ENCODE results near the gene SMPD3.

Gene SMPD3

DNA sequence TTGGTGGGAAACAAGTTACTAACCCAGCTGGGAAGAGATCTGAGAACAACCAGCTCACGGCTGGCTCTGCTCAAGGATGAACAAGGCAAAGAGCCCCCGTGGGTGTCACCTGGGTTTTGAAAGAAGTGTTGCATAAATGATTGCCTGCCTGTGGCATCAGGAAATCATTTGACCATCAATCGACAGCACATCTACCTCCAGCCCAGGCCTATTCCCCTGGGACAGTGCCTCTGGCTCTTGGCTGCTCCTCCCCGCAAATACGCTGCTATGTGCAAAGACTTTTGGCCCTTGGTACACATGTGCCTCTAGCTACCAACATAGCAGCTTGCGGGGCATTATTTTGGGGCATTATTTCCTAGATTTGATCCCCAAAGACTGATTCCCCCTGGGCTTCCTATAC lies 39.4 kb upstream of the SMPD3 start:
- Histone ChIP-seq H3K36me3 (ENCODE audit: control insufficient read depth, insufficient read depth, low read length) (no peaks in the 10 kb centered on the region), H3K9me3 (ENCODE audit: control insufficient read depth, insufficient read depth, low read depth, low read length) (no peaks in the 10 kb centered on the region), H3K27me3 (ENCODE audit: control insufficient read depth, insufficient read depth, low read length) (no peaks in the 10 kb centered on the region), H3K4me1 (ENCODE audit: control insufficient read depth, insufficient read depth, low read length) (peaks cover 30% of the 10 kb centered on the region), H3K27ac (ENCODE audit: low read depth, low read length) (no peak overlapping the region), H3K4me3 (ENCODE audit: low read depth, low read length) (no peak overlapping the region), H3K9ac (ENCODE audit: low read length) (no peak overlapping the region)

DNA sequence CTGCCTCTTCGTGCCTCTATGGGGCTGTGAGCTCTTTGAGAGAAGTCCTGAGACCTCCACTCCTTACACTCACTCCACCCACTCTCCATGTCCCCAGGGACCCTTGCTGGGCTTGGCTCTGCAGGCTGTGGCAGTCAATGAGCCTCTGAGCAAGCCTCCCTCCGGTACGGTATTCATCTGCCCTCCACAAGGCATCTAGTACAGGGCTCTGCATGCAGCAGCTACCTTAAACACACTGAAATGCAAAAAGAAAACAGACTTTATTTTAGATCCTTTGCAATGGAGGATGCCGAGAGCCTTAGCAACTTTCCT lies 38.9 kb upstream of the SMPD3 start:
- Histone ChIP-seq H3K9ac (ENCODE audit: low read length) (no peak overlapping the region), H3K4me3 (ENCODE audit: low read depth, low read length) (no peak overlapping the region), H3K9me3 (ENCODE audit: control insufficient read depth, insufficient read depth, low read depth, low read length) (no peaks in the 10 kb centered on the region), H3K27ac (ENCODE audit: low read depth, low read length) (no peak overlapping the region), H3K4me1 (ENCODE audit: control insufficient read depth, insufficient read depth, low read length) (peaks cover 30% of the 10 kb centered on the region), H3K27me3 (ENCODE audit: control insufficient read depth, insufficient read depth, low read length) (no peaks in the 10 kb centered on the region), H3K36me3 (ENCODE audit: control insufficient read depth, insufficient read depth, low read length) (no peaks in the 10 kb centered on the region)

DNA sequence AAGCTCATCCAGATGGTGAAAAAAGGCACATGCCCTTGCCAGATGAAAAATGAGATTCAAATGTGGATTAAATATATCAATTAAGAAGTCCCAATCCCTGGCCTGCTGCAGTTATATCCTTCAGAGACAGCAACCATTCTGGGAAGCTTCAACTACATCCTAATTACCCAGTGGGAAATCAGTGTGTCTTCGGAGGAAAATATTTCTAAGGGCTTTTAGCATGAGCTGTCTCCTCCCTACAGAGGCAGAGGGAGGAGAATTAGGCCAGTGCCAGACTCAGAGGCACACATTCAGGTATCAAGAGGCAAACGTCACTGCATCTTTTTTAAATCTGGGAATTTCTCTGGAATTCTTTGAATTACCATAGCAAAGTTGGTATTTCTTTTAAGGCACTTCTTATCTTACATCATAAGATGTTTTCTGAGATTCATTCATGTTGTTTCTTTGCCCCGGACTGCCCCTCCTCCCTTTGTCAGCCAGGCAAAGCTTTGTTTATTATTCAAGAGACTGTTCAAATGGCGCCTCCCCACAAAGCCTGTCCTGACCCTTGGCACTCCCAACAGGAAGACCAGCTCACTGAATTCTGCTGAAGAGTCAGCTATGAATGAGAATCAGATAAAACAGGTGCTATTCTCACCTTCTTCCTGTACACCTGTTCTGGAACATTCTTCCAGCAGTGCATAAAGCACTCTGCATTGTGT lies 38.3 kb upstream of the SMPD3 start:
- Histone ChIP-seq H3K9me3 (ENCODE audit: control insufficient read depth, insufficient read depth, low read depth, low read length) (no peaks in the 10 kb centered on the region), H3K4me1 (ENCODE audit: control insufficient read depth, insufficient read depth, low read length) (peaks cover 26% of the 10 kb centered on the region), H3K27ac (ENCODE audit: low read depth, low read length) (no peak overlapping the region)

DNA sequence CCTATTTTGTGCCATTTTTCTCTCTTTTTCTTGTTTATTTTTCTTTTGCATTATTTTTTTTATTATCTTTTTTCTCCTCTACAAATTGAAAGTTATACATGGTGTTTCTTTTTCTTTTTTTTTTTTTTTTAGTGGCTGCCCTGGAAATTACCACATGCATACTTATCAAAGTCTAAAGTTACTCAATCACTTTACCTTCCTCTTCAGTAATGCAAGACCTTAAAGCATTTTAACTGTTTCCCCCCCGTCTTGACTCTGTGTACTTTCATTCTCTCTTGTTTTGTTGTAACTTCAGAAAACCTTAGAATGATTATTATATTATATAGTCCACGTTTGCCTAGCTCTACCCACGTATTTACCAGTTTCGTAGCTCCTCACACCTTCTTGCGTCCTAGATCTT lies 33.3 kb upstream of the SMPD3 start:
- Histone ChIP-seq H3K27me3 (ENCODE audit: control insufficient read depth, insufficient read depth, low read length) (no peaks in the 10 kb centered on the region), H3K27ac (ENCODE audit: low read depth, low read length) (no peak overlapping the region), H3K4me3 (ENCODE audit: low read depth, low read length) (no peak overlapping the region), H3K9ac (ENCODE audit: low read length) (no peak overlapping the region), H3K36me3 (ENCODE audit: control insufficient read depth, insufficient read depth, low read length) (no peaks in the 10 kb centered on the region), H3K9me3 (ENCODE audit: control insufficient read depth, insufficient read depth, low read depth, low read length) (peaks cover 8% of the 10 kb centered on the region; the same call in 1 of the 2 replicates), H3K4me1 (ENCODE audit: control insufficient read depth, insufficient read depth, low read length) (peaks cover 9% of the 10 kb centered on the region)

More for the DNA sequence above, 38.3 kb upstream of the SMPD3 start:
- Histone ChIP-seq H3K4me3 (ENCODE audit: low read depth, low read length) (no peak overlapping the region), H3K27me3 (ENCODE audit: control insufficient read depth, insufficient read depth, low read length) (no peaks in the 10 kb centered on the region), H3K9ac (ENCODE audit: low read length) (no peak overlapping the region), H3K36me3 (ENCODE audit: control insufficient read depth, insufficient read depth, low read length) (no peaks in the 10 kb centered on the region)

DNA sequence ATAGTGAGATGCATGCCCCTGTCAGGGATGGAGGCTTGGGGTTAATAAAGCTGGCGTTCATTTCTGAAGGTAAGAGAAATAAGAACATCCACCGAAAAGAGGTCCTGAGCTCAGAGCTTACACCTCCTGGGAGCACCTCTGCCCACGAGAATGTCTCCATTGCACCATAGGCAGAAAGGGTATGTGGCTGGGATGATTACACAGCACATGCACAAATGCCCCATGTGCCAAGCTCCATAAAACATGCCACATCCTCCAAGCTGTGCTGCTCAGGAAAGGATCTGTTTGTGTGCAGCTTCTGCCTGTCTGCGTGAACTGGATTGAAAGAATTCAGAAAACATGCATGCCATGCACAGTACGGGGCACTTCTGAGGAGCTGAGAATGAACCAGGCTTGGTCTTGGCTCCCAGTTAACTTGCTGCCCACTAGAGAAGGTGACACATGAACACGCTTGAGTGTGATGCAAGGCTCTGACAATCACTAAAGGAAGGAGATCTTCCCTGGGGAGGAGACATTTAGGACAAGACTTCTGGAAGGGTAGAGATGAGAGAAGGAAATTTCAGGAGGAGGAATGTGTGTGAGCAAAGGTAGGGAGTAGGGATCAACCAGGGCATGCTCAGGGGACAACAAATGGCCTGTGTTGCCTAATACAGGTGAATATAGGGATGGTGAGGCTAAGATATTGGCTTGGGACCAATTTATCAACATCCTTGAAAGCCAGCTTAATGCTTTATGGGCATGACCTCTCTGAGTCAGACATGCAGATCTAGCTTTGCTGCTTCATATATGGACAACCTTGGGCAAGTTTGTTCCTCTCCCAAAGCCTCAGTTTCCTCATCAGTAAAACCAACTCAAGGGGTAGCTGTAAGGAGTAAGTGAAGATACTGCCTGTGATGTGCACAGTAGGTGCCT lies 32.0 kb upstream of the SMPD3 start:
- Histone ChIP-seq H3K27ac (ENCODE audit: low read depth, low read length) (no peak overlapping the region), H3K27me3 (ENCODE audit: control insufficient read depth, insufficient read depth, low read length) (no peaks in the 10 kb centered on the region), H3K9me3 (ENCODE audit: control insufficient read depth, insufficient read depth, low read depth, low read length) (peaks cover 8% of the 10 kb centered on the region; the same call in 1 of the 2 replicates)

DNA sequence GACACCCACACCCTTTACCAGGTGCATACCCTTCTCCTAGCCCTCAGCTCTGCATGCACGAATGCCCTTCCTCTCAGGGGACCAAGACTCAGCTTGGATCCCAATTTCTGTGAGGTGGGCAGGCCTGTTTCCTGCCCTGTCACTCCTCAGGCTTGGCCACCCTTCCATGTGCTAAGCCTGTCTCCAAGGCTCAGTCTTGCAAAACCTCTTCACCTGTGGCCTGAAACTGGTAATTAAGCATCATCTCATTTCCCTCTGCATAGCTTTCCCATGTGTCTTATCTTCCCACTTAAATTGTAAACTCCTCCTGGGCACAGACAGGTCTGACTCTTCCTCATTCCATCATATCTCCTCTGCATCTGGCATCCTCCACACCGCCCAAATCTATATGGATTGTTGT lies 31.0 kb upstream of the SMPD3 start:
- Histone ChIP-seq H3K27ac (ENCODE audit: low read depth, low read length) (no peak overlapping the region), H3K9ac (ENCODE audit: low read length) (no peak overlapping the region), H3K27me3 (ENCODE audit: control insufficient read depth, insufficient read depth, low read length) (no peaks in the 10 kb centered on the region), H3K4me3 (ENCODE audit: low read depth, low read length) (no peak overlapping the region), H3K36me3 (ENCODE audit: control insufficient read depth, insufficient read depth, low read length) (no peaks in the 10 kb centered on the region), H3K9me3 (ENCODE audit: control insufficient read depth, insufficient read depth, low read depth, low read length) (peaks cover 8% of the 10 kb centered on the region; the same call in 1 of the 2 replicates), H3K4me1 (ENCODE audit: control insufficient read depth, insufficient read depth, low read length) (peaks cover 6% of the 10 kb centered on the region)

More for the DNA sequence above, 32.0 kb upstream of the SMPD3 start:
- Histone ChIP-seq H3K9ac (ENCODE audit: low read length) (no peak overlapping the region), H3K4me3 (ENCODE audit: low read depth, low read length) (no peak overlapping the region), H3K36me3 (ENCODE audit: control insufficient read depth, insufficient read depth, low read length) (no peaks in the 10 kb centered on the region), H3K4me1 (ENCODE audit: control insufficient read depth, insufficient read depth, low read length) (peaks cover 6% of the 10 kb centered on the region)

DNA sequence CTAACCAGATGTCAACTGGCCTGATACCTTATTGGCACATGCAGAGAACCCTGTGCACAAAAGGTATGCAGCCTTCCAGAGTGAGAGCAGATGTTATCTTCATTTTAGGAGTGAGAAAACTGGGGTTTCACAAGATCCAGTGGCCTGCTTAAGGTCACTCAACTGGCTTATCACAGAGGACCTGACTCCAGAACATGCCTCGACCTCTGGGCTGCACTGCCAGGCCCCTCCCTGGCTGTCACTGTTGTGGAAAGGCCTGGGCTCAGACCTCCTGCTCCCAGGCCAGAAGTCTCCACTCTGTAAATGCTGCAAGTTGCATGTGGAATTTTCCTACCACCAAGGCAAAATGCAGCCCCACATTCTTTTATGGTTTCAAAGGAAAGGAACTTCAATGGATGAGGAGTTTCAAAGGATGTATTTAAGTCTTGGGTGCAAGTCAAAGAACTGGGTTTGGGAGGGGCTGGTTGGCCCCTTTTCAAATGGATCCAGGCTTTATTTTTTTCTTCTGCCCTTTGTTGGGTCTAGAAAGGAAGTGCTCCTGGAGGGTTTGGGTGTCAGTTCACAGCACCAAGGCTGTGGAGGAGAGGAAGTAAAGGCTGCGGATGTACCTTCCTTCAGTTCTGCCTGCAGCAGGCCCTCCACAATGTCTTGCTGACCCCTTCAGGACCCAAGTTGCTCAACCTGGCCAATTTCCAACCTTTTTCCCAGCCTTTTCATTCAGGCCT lies 30.4 kb upstream of the SMPD3 start:
- H3K27me3 ChIP-seq (ENCODE audit: control insufficient read depth, insufficient read depth, low read length), result no peaks in the 10 kb centered on the region
- peaks cover 6% of the 10 kb centered on the region for H3K4me1 ChIP-seq (ENCODE audit: control insufficient read depth, insufficient read depth, low read length)
- H3K36me3 ChIP-seq (ENCODE audit: control insufficient read depth, insufficient read depth, low read length), result no peaks in the 10 kb centered on the region
- no peak overlapping the region for H3K4me3 ChIP-seq (ENCODE audit: low read depth, low read length)
- H3K27ac ChIP-seq (ENCODE audit: low read depth, low read length), result no peak overlapping the region
- H3K9ac ChIP-seq (ENCODE audit: low read length), result no peak overlapping the region
- peaks cover 8% of the 10 kb centered on the region; the same call in 1 of the 2 replicates for H3K9me3 ChIP-seq (ENCODE audit: control insufficient read depth, insufficient read depth, low read depth, low read length)

DNA sequence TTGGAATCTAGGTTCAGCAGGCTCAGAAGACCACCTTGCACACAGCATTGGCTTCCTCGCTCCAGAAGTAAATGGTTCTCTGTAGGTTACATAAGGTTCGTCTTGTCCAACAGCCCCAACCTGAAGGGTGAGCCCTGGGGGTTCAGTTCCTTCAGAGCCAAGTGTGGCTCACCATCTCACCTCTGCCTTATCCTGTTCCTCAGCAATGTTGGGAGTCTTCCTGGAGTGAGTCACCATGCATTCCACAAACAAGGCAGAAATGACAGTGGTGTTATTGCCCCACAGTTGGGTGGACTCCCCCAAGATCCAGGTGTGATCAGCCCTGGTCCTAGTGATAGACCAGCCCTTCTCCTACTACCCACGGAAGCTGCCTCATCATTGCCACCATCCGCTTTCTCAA lies 26.8 kb upstream of the SMPD3 start:
- Histone ChIP-seq H3K9ac (ENCODE audit: low read length) (no peak overlapping the region), H3K4me3 (ENCODE audit: low read depth, low read length) (no peak overlapping the region), H3K36me3 (ENCODE audit: control insufficient read depth, insufficient read depth, low read length) (no peaks in the 10 kb centered on the region), H3K9me3 (ENCODE audit: control insufficient read depth, insufficient read depth, low read depth, low read length) (peaks cover 8% of the 10 kb centered on the region; the same call in 1 of the 2 replicates), H3K27ac (ENCODE audit: low read depth, low read length) (no peak overlapping the region), H3K27me3 (ENCODE audit: control insufficient read depth, insufficient read depth, low read length) (no peaks in the 10 kb centered on the region), H3K4me1 (ENCODE audit: control insufficient read depth, insufficient read depth, low read length) (peaks cover 11% of the 10 kb centered on the region)

DNA sequence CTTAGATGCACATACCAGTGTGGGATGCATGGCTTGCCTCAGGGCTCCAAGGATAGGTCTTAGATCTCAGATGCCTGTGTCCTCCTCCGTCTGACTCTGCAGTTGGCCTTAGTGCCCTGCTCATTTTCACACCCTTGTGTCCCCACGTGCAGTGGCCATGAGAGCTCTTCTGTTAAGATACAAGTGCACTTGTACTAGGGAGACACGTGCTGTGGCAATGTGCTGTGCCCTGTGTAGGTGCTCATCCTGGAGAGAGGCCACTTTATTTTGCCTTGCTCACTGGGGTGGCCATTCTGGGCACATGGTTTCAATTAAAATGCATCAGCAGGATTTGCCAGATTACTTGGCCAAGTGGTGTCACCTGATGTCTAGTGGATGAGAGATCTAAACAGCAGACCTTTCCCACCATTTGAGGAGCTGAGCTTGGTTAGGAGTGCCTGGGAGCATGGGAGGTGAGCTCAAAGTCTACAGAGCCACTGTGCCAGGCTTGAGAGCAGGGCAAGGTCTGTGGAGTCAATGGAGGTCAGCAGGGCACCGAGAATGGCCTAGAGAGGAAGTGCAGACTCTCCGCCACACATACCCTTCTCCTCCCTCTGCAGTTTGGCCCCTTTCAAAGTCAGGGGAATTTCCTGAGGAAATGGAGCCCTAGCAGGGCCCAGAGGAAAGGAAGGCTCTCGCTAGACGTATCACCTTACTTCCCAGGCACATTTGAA lies 25.2 kb upstream of the SMPD3 start:
- Histone ChIP-seq H3K27ac (ENCODE audit: low read depth, low read length) (no peak overlapping the region), H3K9me3 (ENCODE audit: control insufficient read depth, insufficient read depth, low read depth, low read length) (peaks cover 8% of the 10 kb centered on the region; the same call in 1 of the 2 replicates), H3K4me1 (ENCODE audit: control insufficient read depth, insufficient read depth, low read length) (peaks cover 6% of the 10 kb centered on the region; the same call in 1 of the 2 replicates), H3K4me3 (ENCODE audit: low read depth, low read length) (no peak overlapping the region), H3K9ac (ENCODE audit: low read length) (no peak overlapping the region), H3K27me3 (ENCODE audit: control insufficient read depth, insufficient read depth, low read length) (no peaks in the 10 kb centered on the region), H3K36me3 (ENCODE audit: control insufficient read depth, insufficient read depth, low read length) (no peaks in the 10 kb centered on the region)

DNA sequence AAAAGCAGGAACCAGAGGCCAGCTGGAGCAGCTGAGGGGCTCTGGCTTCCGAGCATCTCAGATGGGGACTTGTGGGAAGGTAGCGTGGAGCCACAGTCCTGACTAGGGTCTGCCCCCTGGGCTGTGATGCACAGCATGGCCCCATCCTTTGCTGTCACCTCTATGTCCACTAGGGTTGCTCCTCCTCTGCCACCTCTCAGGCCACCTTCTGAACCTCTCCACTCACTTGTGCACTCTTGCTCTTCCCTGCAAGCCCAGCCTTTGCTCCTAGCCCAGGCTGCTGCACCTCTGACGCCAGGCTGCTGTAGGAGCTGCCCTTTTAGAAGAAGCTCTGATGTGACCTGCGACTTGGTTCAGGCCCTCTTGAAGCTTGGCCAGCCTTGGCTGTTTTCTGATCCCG lies 24.3 kb upstream of the SMPD3 start:
- no peak overlapping the region for H3K9ac ChIP-seq (ENCODE audit: low read length)
- peaks cover 6% of the 10 kb centered on the region; the same call in 1 of the 2 replicates for H3K4me1 ChIP-seq (ENCODE audit: control insufficient read depth, insufficient read depth, low read length)
- H3K4me3 ChIP-seq (ENCODE audit: low read depth, low read length), result no peak overlapping the region
- no peaks in the 10 kb centered on the region for H3K36me3 ChIP-seq (ENCODE audit: control insufficient read depth, insufficient read depth, low read length)
- H3K27me3 ChIP-seq (ENCODE audit: control insufficient read depth, insufficient read depth, low read length), result no peaks in the 10 kb centered on the region; the same call in 1 of the 2 replicates
- no peaks in the 10 kb centered on the region for H3K9me3 ChIP-seq (ENCODE audit: control insufficient read depth, insufficient read depth, low read depth, low read length)
- H3K27ac ChIP-seq (ENCODE audit: low read depth, low read length), result no peak overlapping the region

Data from HUES6 (cell line).